Activated T-helper 17 cell treated with anti-CD3 and anti-CD28 coated beads, Interleukin-2, amount 50 U/mL, for 72 hours (primary cell): ENCODE data around the gene RAET1L. TPM values are rescaled to one million over a fixed set of nuclear protein-coding genes. Genes with fewer than 3 reads are reported as not detected.
"Not testable (repeated sequence)": the region's sequence is repeated elsewhere in the genome, so short reads cannot be mapped to it uniquely, and the experiment has no call there.

Experiments
- ATAC-seq: fragments of 150-1000 bp; cut with Tn5 transposase; replicated peaks from 2 replicates; pipeline ENCODE4 v1.10.0; 2021; ENCODE audit warnings: mild to moderate bottlenecking, moderate library complexity
- H3K27ac Mint-ChIP-seq: one replicate; pipeline ENCODE4 v1.8.0; 2022; ENCODE audit warnings: mixed read lengths
- H3K27me3 Mint-ChIP-seq: one replicate; pipeline ENCODE4 v1.8.0; 2022; ENCODE audit warnings: mixed read lengths
- H3K36me3 Mint-ChIP-seq: one replicate; pipeline ENCODE4 v1.8.0; 2022; ENCODE audit warnings: low read depth, mild to moderate bottlenecking, mixed read lengths
- H3K4me1 Mint-ChIP-seq: one replicate; pipeline ENCODE4 v1.8.0; 2022; ENCODE audit warnings: mixed read lengths
- H3K4me3 Mint-ChIP-seq: one replicate; pipeline ENCODE4 v1.8.0; 2022; ENCODE audit warnings: mild to moderate bottlenecking, mixed read lengths
- H3K9me3 Mint-ChIP-seq: one replicate; pipeline ENCODE4 v1.8.0; 2022; ENCODE audit warnings: mixed read lengths
- total RNA-seq, 2 donors: library from RNA; stranded (reverse); gene quantifications; one replicate each; pipeline ENCODE4 v1.2.3, GENCODE V29; 2022

Gene RAET1L
- total RNA-seq, 2 donors from 2014 or later = not detected

DNA sequence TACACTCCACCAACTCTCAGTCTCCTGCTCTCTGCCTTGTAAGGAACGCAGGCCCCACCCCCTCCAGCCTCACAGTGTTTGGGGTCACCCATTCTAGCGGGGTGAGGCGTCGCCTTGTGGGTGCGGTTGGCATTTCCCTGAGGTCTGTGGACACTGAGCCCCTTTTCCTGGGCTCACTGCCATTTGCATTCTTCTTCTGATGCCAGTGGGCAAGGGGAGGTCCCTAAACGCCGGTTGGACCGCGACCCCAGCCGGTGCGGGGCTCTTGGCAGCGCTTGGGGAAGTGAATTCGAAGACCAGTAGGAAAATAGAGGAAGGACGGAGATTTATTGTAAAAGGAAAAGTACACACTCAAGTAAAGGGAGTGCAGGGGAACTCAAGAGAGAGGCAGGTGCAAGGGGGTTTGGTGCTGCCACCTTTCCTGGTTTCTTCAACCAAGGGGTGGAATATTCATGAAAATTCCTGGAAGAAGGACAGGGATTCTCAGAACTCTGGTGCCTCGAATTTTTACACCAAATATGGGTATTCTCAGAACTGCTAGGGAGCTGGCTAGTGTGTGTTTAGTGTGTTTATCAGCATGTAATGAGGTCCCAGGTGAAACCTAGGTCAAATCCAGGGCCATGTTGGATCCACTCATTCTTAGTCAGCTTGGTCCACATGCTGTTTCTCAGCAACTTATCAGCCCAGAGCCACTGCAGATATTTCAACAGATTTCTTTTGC is 9.9 kb downstream of the RAET1L start:
- not testable (repeated sequence) for H3K4me3 Mint-ChIP-seq, H3K36me3 Mint-ChIP-seq, H3K27ac Mint-ChIP-seq, H3K9me3 Mint-ChIP-seq
- peaks cover 11% of the 10 kb centered on the region for H3K4me1 Mint-ChIP-seq
- peak; percentile 46 for ATAC-seq
- H3K27me3 Mint-ChIP-seq = peaks cover 65% of the 10 kb centered on the region

DNA sequence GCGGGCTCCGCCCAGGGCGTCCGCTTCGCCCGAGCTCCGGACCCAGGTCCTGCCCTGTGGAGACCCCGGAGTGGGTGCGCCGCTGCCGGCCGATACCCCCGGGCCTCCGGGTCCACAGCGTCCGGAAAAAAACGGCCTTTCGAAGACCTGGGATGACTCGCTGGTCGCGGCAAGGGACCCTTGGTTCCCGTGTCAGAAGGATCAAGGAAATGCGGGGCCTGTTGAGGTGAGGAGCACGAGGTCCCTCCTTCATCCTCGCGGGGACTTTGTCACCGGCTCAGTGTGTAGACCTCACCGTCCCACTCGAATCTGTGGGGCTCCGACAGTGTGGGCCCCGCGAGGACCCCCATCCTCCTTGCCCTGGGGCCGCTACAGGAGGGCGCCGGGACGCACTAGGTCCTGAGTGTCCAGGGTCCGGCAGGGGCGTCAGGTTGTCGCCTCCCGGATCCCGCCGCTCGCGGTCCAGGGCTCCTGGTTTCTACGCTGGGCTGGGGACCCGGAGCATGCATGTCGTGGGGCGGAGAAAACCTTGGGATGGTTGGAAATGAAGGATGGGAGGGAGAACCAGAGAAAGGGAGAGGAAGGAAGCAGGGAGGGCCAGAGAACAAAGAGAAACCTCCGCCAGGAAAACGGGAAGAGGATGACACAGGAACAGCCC is 10.6 kb downstream of the RAET1L start:
- H3K27ac Mint-ChIP-seq, H3K9me3 Mint-ChIP-seq, H3K4me3 Mint-ChIP-seq, ATAC-seq, H3K36me3 Mint-ChIP-seq: not testable (repeated sequence)
- Mint-ChIP-seq H3K4me1 (peaks cover 11% of the 10 kb centered on the region), H3K27me3 (peaks cover 70% of the 10 kb centered on the region)

DNA sequence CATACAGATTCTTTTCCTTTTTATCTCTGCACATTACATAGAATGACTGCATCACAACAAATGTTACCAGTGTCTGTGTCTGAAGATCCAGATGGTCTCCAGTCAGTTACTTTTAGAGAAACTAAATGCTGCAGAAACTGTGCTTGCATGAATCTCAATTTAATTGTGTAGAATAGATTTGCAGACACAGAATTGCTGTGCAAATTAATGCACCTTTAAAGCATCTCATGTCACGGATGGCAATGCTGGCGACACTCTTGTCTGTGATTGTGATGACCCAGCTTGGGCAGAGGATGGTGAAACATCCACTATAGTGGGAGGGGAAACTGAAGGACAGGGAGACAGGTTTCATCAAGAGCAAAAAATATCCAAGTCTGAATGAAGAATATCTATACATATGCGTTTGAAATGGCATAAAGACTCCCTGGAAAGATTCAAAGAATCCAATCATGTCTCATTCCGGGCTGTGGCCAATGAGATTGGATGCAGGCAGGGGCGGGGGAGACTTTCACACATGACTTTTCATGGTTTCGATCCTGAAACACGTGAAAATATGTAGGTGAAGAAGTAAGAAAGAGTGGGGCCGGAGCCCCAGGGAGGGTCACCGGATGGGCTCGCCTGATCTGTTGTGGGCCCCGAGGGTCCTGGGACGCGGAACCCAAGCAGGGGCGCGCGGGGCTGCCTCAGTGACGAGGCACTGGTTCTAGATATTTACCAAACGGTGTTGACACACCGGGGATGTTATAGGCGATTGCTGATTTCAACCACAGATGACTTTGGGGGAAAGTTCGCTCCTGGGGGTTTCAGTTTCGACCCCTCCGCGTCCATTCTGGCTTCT is 11.3 kb downstream of the RAET1L start:
- H3K4me3 Mint-ChIP-seq = peak overlapping the region; percentile 35
- peaks cover 68% of the 10 kb centered on the region for H3K27me3 Mint-ChIP-seq
- ATAC-seq = peak; percentile 26
- H3K4me1 Mint-ChIP-seq = peaks cover 11% of the 10 kb centered on the region
- H3K27ac Mint-ChIP-seq, H3K9me3 Mint-ChIP-seq, H3K36me3 Mint-ChIP-seq: not testable (repeated sequence)

DNA sequence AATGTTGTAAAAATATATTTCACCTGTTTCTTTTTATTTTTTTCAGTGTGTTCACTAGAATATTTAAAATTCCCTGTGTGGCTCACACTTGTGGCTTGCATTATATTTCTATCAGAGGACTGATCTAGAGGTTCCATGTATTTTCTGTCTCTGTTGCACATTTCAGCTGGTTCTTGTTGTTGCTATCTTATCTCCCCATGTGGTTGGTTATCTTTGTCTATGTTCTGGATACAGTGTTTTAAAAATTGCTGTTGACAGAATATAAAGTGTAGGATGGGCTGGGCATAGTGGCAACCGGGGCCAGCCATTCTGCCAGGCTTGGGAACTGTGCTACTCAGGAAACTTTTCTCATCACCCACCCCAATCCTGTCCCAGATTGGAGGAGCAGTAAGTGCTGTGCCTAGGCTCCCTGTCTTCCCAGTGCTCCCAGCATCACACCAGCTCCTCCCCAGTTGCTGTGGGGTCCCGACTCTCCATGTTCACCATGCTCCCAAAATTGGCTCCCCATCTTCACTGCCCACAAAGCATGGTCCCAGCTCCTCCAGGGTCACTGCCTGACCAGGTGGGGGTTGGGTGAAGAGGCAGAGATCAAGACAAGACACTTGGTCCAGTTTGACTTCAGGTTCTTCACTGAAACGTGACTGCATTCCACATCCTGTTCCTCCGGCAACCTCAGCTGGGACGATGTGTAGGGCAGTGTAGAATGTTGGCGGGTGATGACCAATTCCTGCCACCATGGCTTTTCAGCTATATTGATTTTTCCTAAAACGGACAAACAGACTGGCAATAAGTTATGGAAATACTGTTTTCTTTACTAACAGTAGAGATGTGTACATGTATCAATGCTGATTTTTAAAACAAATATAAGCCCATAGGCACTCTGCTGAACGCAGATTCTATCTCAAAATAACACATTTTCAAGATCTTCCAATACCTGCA is 12.2 kb downstream of the RAET1L start:
- not testable (repeated sequence) for ATAC-seq, H3K9me3 Mint-ChIP-seq, H3K36me3 Mint-ChIP-seq, H3K27ac Mint-ChIP-seq
- Mint-ChIP-seq H3K27me3 (peaks cover 69% of the 10 kb centered on the region), H3K4me1 (peaks cover 11% of the 10 kb centered on the region), H3K4me3 (peak overlapping the region; percentile 35)

DNA sequence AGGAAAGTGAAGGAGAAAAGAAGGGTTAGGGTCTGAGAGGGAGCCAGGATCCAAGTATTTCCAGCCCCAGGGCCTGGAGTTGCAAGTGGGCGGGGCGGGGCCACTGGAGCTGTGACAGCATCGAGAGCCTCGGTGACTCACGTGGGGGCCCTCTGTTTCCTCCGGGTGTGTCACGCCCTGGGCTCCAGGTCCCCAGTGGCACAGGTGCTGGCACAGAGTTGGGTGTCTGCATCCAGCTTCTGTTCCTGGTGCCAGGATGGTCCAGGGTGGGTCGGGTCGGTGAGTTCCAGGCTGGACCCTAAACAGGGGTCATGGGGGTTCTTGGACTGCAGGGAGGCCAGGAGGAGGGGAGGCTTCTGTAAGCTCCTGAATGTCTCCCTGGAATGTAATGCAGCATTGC is 16.7 kb downstream of the RAET1L start:
- ATAC-seq = no peak
- H3K4me1 Mint-ChIP-seq = peaks cover 14% of the 10 kb centered on the region
- H3K27me3 Mint-ChIP-seq = peaks cover 37% of the 10 kb centered on the region
- H3K27ac Mint-ChIP-seq = no peak overlapping the region
- H3K4me3 Mint-ChIP-seq = no peak overlapping the region
- H3K36me3 Mint-ChIP-seq = no peaks in the 10 kb centered on the region
- H3K9me3 Mint-ChIP-seq = no peaks in the 10 kb centered on the region

DNA sequence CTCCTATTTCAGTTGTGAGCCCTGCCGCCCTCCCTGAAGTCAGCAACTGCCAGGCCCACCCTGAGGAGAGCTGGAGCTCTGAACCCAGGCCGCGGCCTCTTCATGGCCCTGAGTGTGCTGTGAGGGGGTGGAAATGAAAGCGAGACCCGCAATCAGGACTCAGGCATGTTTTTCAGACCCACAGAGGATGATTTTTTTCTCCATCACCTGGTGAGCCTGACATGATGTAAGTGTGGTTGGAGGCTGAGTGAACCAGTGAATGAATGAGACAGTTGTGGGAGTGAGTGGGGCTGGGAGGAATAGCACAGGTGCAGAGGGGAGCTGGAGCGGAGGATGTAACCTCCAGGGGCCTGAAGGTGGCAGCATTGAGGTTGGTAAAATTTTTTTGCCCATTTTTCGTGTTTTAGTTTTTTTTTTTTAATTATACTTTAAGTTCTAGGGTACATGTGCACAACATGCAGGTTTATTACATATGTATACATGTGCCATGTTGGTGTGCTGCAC is 18.3 kb downstream of the RAET1L start:
- no peaks in the 10 kb centered on the region for H3K9me3 Mint-ChIP-seq
- peaks cover 14% of the 10 kb centered on the region for H3K4me1 Mint-ChIP-seq
- peak; percentile 75 for ATAC-seq
- H3K4me3 Mint-ChIP-seq = no peak overlapping the region
- H3K27ac Mint-ChIP-seq = no peak overlapping the region
- H3K27me3 Mint-ChIP-seq = peaks cover 29% of the 10 kb centered on the region
- no peaks in the 10 kb centered on the region for H3K36me3 Mint-ChIP-seq

DNA sequence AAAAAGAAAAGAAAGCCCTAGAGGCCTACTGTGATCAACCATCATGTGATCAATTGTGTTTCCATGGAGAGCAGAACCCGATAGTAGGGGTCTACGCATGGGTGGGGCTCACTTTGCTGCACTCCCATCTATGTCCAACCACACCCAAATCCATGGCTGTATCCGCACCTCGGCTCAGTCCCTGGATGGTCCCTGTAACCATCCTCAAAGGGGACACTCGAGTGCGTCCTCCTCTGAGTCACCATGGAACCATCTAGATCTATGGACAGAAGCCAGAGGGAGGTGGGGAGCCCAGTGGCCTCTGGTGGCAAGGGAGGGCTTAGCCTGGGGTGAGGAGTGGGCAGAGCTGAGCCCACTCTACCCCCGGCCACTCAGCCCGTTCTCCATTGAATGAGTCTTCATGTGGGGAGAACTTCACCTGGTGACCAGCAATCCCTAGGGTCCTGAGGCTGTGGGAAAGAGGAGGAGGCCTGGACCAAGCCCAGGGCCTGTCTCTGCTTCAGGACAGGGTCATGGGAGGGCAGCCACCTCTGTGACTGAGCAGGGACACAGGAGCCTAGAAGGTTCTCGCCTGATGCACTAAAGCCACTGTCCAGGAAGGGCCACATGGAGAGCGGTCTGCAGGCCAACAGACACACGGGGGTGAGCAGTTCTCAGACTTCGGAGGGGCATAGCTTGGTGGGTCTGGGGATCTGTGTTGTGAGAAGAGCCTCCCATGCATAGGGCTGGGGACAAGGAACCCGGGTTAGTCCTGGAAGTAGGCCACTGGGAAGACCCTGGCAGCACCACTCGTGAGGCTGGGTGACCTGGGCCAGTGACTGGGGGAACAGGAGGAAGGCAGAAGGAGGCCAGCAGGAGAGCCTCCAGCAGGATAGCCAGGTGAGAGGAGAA is 19.3 kb downstream of the RAET1L start:
- Mint-ChIP-seq H3K27ac (no peak overlapping the region), H3K4me1 (peaks cover 23% of the 10 kb centered on the region)

DNA sequence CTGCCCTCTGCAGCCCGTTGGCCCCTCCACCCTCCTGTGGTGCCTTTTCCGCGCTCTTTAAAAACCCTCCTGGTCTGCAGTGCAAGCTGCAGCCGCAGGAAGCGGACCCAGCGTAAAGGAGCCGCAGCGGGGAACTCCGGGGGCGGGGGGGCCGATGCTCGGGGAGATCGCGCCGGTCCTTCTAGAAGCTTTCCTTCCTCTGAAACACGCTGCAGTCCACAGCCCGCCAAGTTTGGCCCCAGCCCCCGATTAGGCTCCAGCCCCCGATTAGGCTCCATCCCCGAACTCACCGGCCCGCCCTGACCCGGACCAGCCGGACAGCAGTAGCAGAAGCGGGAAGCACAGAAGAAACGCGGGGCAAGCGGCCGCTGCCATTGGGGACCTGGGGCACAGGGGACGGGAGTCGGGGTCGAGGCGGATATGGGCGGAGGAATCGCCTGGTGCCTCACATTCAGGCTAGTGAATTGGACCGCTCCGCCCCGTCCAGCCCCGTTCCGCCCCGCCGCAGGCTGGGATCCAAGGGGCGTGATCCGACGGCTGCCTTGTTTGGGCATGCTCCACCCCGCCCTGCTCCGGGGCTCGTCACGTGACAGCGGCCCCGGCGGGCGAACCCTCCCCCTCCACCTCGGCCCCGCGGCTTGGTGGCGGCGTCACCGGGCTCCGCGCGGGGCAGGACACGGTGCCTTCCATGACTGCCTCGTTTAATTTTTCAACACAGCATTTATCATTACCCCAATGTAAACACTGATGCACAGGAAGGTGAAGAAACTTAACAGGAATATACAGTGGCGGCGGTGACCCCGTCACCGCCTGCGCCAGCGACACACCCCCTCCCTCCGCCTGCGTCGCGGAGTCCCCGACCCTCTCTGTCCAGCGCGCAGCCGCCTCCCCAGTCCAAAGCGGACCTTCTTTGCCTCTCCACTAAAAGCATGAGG is 20.3 kb downstream of the RAET1L start:
- ATAC-seq = peak; percentile 73
- H3K27me3 Mint-ChIP-seq = peaks cover 16% of the 10 kb centered on the region
- no peaks in the 10 kb centered on the region for H3K36me3 Mint-ChIP-seq
- H3K9me3 Mint-ChIP-seq = no peaks in the 10 kb centered on the region
- peak overlapping the region; percentile 81 for H3K4me3 Mint-ChIP-seq
- no peak overlapping the region for H3K27ac Mint-ChIP-seq
- H3K4me1 Mint-ChIP-seq = peaks cover 30% of the 10 kb centered on the region

More for the DNA sequence above, 19.3 kb downstream of the RAET1L start:
- no peaks in the 10 kb centered on the region for H3K9me3 Mint-ChIP-seq
- peak overlapping the region; percentile 81 for H3K4me3 Mint-ChIP-seq
- H3K27me3 Mint-ChIP-seq = peaks cover 24% of the 10 kb centered on the region
- H3K36me3 Mint-ChIP-seq = no peaks in the 10 kb centered on the region
- ATAC-seq = no peak

DNA sequence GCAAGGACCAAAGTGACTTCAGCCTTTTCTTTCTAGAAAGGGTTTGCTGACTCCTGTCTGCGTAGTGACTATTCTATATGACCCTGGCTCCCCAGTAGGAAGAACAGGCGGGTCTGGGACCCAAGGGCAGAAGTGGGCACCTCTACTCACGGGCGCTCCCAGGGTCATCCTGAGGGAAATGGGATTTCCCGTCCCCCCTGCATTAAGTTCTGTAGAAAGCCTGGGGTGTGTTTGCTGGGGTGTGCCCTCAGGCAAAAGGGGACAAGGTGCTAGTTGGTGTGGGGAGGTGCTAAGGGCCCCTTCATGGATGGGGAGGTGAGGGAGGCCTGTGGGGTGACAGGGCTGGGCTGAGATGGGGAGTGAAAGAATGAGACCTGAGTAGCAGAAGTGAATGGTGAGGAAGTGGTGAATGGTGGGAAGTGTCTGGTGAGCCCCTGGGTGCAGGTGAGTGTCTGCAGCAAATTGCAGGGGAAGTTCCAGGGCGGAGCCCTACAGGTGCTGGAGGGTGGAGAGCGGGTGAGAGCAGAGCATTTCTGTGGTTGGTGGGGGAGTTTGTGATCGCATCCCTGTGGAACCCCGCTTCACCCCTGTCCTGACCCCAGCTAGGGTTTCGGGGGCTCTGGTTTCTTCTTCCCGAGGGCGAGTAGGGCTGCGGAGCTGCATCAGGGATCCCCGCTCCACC is 21.1 kb downstream of the RAET1L start:
- Mint-ChIP-seq H3K4me3 (peak overlapping the region; percentile 81), H3K4me1 (peaks cover 30% of the 10 kb centered on the region), H3K9me3 (no peaks in the 10 kb centered on the region), H3K36me3 (no peaks in the 10 kb centered on the region), H3K27me3 (peaks cover 15% of the 10 kb centered on the region), H3K27ac (no peak overlapping the region)
- ATAC-seq = no peak

DNA sequence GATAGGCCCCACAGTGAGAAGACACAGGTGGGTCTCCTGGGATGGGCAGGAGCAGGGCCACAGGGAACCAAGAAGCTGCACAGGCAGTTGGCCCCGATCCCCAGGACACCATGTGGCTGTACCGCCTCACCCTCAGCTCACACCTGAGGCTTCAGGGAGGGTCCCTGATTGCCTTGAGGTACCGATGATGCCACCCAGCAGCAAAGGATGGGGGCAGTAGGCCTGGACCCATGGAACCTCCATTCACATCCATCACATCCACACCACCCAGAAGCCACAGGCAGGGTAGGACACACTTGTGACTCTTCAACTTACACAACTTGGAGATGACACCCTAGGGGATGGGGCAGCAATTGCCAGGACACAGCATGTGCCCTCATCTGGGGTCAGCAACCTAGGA is 21.7 kb downstream of the RAET1L start:
- not testable (repeated sequence) for H3K9me3 Mint-ChIP-seq, H3K36me3 Mint-ChIP-seq, H3K27ac Mint-ChIP-seq, ATAC-seq
- peak overlapping the region; percentile 81 for H3K4me3 Mint-ChIP-seq
- H3K4me1 Mint-ChIP-seq = peaks cover 30% of the 10 kb centered on the region
- peaks cover 11% of the 10 kb centered on the region for H3K27me3 Mint-ChIP-seq

DNA sequence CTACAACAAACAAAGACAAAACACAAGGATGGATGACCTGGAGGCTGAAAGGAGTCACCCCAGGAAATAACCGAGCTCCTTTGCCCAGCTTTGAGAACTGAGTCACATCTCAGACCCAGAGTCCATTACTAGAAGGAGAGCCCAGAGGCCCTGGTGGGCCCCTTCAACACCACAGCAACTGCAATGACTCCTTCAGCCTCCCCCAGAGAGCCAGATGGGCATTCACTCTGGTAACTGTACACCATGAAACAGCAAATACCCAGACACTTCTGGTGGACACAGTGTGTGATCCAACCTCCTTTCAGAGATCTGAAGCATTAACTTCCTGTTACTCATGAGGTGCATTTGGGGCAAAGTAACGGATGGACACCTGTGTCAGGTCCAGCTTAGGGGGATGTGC is 22.6 kb downstream of the RAET1L start:
- peaks cover 7% of the 10 kb centered on the region for H3K27me3 Mint-ChIP-seq
- H3K4me3 Mint-ChIP-seq = no peak overlapping the region
- no peak for ATAC-seq
- no peaks in the 10 kb centered on the region for H3K9me3 Mint-ChIP-seq
- H3K36me3 Mint-ChIP-seq = no peaks in the 10 kb centered on the region
- no peak overlapping the region for H3K27ac Mint-ChIP-seq
- peaks cover 30% of the 10 kb centered on the region for H3K4me1 Mint-ChIP-seq
